ENCODE results near the gene RNF141. TPM values are rescaled to one million over a fixed set of nuclear protein-coding genes. Genes with fewer than 3 reads are reported as not detected.

Gene RNF141
- polyA plus RNA-seq, 1 of the 3 experiments (the other 2 are of a cell fraction): 6.9 TPM

GRCh38 chr11:10532526-10532925 is 8.5 kb downstream of the RNF141 start (continued):
- TF ChIP-seq REST (IDR thresholded peaks at IDR 0.05; ENCODE audit: low read depth, low read length): no peak

GRCh38 chr11:10529279-10529678 is 11.7 kb downstream of the RNF141 start:
- Histone ChIP-seq H3K9me3 (no peaks in the 10 kb centered on the region), H3K4me2 (no peak overlapping the region), H2AFZ (ENCODE audit: low read depth) (no peak overlapping the region), H3K4me3 (ENCODE audit: low read depth in 2 of 2, low read length in 1 of 2) (no peak overlapping the region), H3K27me3 (ENCODE audit: insufficient read depth) (no peaks in the 10 kb centered on the region), H3K9me2 (no peaks in the 10 kb centered on the region), H3K4me1 (ENCODE audit: control insufficient read depth in 1 of 2, insufficient read depth in 2 of 2, low read depth in 1 of 2, low read length in 1 of 2) (peaks cover 0 to 9% of the 10 kb centered on the region in 2 experiments; a peak in 2 of 4 replicates), H3K79me2 (ENCODE audit: insufficient read depth) (no peaks in the 10 kb centered on the region), H4K20me1 (ENCODE audit: insufficient read depth) (no peaks in the 10 kb centered on the region), H3K9ac (no peak overlapping the region), H3K36me3 (replicated peaks in 1 of 2; ENCODE audit: control insufficient read depth in 1 of 2, insufficient read depth in 2 of 2, low read length in 1 of 2) (peaks cover 60 to 66% of the 10 kb centered on the region in 2 experiments), H3K27ac (ENCODE audit: low read depth in 2 of 2, low read length in 1 of 2) (no peak overlapping the region), H3F3A (replicated peaks; ENCODE audit: insufficient read depth) (no peaks in the 10 kb centered on the region)
- 96% methylated on average over 2 of the region's 2 CpGs for WGBS (ENCODE audit: low lambda C conversion rate)
- CTCF ChIA-PET: interaction anchor here (1.1 kb wide), 1 partner anchor 14 kb away, joined by 3 read pairs; no protein-coding TSS in a partner anchor
- POLR2A ChIA-PET: no interaction called here
- DNase-seq: no peak
- no peak for TF ChIP-seq REST (IDR thresholded peaks at IDR 0.05; ENCODE audit: low read depth, low read length)

DNA sequence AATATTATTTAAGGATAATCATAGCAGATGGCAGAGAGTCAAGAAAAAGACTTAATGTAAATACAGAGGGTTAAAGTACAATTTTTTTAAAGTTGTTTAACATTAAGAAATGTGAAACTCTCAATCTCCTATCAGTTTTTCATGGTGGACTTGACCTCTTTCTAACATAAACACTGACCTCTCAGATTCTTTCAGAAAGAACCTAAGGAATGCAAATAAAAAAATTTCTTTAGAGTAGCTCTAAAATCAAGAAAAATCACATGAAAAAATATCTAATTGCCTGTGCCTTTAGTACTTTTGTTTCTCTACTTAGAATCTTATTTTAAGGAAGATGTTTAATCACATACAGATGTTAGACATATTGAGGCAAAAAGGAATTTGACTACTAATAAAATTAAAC is 12.9 kb downstream of the RNF141 start:
- Histone ChIP-seq H3K27me3 (ENCODE audit: insufficient read depth) (no peaks in the 10 kb centered on the region), H3K9ac (no peak overlapping the region), H3K79me2 (ENCODE audit: insufficient read depth) (no peaks in the 10 kb centered on the region), H3F3A (replicated peaks; ENCODE audit: insufficient read depth) (no peaks in the 10 kb centered on the region), H3K4me1 (ENCODE audit: control insufficient read depth in 1 of 2, insufficient read depth in 2 of 2, low read depth in 1 of 2, low read length in 1 of 2) (peaks cover 0 to 9% of the 10 kb centered on the region in 2 experiments; a peak in 2 of 4 replicates), H4K20me1 (ENCODE audit: insufficient read depth) (no peaks in the 10 kb centered on the region), H3K4me3 (ENCODE audit: low read depth in 2 of 2, low read length in 1 of 2) (no peak overlapping the region), H3K27ac (ENCODE audit: low read depth in 2 of 2, low read length in 1 of 2) (no peak overlapping the region), H3K9me2 (no peaks in the 10 kb centered on the region), H3K36me3 (replicated peaks in 1 of 2; ENCODE audit: control insufficient read depth in 1 of 2, insufficient read depth in 2 of 2, low read length in 1 of 2) (peaks cover 57 to 65% of the 10 kb centered on the region in 2 experiments), H3K9me3 (no peaks in the 10 kb centered on the region), H2AFZ (ENCODE audit: low read depth) (no peak overlapping the region), H3K4me2 (no peak overlapping the region)
- POLR2A ChIA-PET: no interaction called here
- CTCF ChIA-PET: interaction anchor here (0.7 to 1.1 kb wide), 2 partner anchors 12 to 14 kb away, joined by 3 read pairs; no protein-coding TSS in a partner anchor
- DNase-seq: no peak
- TF ChIP-seq FOXM1 (IDR thresholded peaks at IDR 0.05; ENCODE audit: low read depth) (no peak), CHD2 (IDR thresholded peaks at IDR 0.05; ENCODE audit: low read length, partially characterized antibody) (no peak), MXI1 (IDR thresholded peaks at IDR 0.05; ENCODE audit: low read depth, low read length) (no peak), RXRA (IDR thresholded peaks at IDR 0.05; ENCODE audit: borderline replicate concordance, low read depth) (no peak)
- TF ChIP-seq, protein P1, sequence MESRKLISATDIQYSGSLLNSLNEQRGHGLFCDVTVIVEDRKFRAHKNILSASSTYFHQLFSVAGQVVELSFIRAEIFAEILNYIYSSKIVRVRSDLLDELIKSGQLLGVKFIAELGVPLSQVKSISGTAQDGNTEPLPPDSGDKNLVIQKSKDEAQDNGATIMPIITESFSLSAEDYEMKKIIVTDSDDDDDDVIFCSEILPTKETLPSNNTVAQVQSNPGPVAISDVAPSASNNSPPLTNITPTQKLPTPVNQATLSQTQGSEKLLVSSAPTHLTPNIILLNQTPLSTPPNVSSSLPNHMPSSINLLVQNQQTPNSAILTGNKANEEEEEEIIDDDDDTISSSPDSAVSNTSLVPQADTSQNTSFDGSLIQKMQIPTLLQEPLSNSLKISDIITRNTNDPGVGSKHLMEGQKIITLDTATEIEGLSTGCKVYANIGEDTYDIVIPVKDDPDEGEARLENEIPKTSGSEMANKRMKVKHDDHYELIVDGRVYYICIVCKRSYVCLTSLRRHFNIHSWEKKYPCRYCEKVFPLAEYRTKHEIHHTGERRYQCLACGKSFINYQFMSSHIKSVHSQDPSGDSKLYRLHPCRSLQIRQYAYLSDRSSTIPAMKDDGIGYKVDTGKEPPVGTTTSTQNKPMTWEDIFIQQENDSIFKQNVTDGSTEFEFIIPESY (IDR thresholded peaks at IDR 0.05; ENCODE audit: borderline replicate concordance, low read depth): no peak

Data from SK-N-SH (cell line).